K562 (cell line): ENCODE measurements around the gene EVI5L. TPM values are rescaled to one million over a fixed set of nuclear protein-coding genes. Genes with fewer than 3 reads are reported as not detected.

Experiments
- MBD2 ChIP-seq: sonication (generic); IDR thresholded peaks from 2 replicates; pipeline ENCODE4 v1.6.1; 2016; ENCODE audit warnings: low read depth, borderline replicate concordance
- TAF15 ChIP-seq: fragments of 200-400 bp; formaldehyde crosslinking; IDR thresholded peaks from 2 replicates; pipeline ENCODE4 v1.6.1; 2017; ENCODE audit warnings: mild to moderate bottlenecking, low read depth, low read length, moderate library complexity
- polyA plus RNA-seq, 8 experiments: library from polyadenylated mRNA; depleted of rRNA in 4 of 8; stranded (reverse) in 5 of 8; unstranded in 3 of 8; fragments of >200 nt; fragmentation: Nextera tagmentation in 2 of 8; fragmentation: Illumina TruSeq in 1 of 8; extraction: Ambion mirVana in 2 of 8; extraction: Trizol in 1 of 8; gene quantifications; 2 replicates each; pipeline versions ENCODE4 v1.2.1 to v1.2.3, GENCODE V29; 2011 to 2014; ENCODE audit warnings: inconsistent platforms in 1 of 8, missing spikeins in 1 of 8
- total RNA-seq, 7 experiments: library from RNA; depleted of rRNA in 6 of 7; stranded (reverse); fragments of >200 nt in 6 of 7; fragmentation: Illumina TruSeq in 2 of 7; extraction: Trizol in 2 of 7; gene quantifications; 2 replicates each; pipeline versions ENCODE4 v1.2.1 to v1.2.3, GENCODE V29; 2011 to 2021; ENCODE audit warnings: low replicate concordance in 1 of 7
- TF ChIP-seq, protein P1 (sequence below): fragments of 450-650 bp; IDR thresholded peaks from 2 replicates; pipeline ENCODE4 v1.6.1; 2017; ENCODE audit warnings: antibody characterized with exemption
- TF ChIP-seq, protein P2 (sequence below): sonication (generic); formaldehyde crosslinking; IDR thresholded peaks from 2 replicates; pipeline ENCODE4 v1.8.0; 2022; ENCODE audit warnings: mild to moderate bottlenecking, missing genetic modification reagents
- TF ChIP-seq, protein P3 (sequence below): IDR thresholded peaks from 2 replicates; pipeline ENCODE4 v1.6.1; 2011; ENCODE audit warnings: borderline replicate concordance, low read depth, mild to moderate bottlenecking, moderate library complexity, low read length; ENCODE audit not compliant: insufficient read depth, poor library complexity, severe bottlenecking
- TF ChIP-seq, protein P4 (sequence below): fragments of 250-450 bp; sonication (Bioruptor Pico); IDR thresholded peaks from 2 replicates; pipeline ENCODE4 v1.4.0; 2020; ENCODE audit warnings: mild to moderate bottlenecking
- TF ChIP-seq, protein P5 (sequence below): sonication (generic); formaldehyde crosslinking; IDR thresholded peaks from 2 replicates; pipeline ENCODE4 v1.8.1; 2022; ENCODE audit warnings: missing genetic modification reagents

Gene EVI5L
- total and polyA plus RNA-seq, 9 of the 15 experiments (the other 6 are each of a cell fraction or from before 2014, with no cell fraction given): 0.69 to 1.8 (median 1.2) TPM; not detected in 2

DNA sequence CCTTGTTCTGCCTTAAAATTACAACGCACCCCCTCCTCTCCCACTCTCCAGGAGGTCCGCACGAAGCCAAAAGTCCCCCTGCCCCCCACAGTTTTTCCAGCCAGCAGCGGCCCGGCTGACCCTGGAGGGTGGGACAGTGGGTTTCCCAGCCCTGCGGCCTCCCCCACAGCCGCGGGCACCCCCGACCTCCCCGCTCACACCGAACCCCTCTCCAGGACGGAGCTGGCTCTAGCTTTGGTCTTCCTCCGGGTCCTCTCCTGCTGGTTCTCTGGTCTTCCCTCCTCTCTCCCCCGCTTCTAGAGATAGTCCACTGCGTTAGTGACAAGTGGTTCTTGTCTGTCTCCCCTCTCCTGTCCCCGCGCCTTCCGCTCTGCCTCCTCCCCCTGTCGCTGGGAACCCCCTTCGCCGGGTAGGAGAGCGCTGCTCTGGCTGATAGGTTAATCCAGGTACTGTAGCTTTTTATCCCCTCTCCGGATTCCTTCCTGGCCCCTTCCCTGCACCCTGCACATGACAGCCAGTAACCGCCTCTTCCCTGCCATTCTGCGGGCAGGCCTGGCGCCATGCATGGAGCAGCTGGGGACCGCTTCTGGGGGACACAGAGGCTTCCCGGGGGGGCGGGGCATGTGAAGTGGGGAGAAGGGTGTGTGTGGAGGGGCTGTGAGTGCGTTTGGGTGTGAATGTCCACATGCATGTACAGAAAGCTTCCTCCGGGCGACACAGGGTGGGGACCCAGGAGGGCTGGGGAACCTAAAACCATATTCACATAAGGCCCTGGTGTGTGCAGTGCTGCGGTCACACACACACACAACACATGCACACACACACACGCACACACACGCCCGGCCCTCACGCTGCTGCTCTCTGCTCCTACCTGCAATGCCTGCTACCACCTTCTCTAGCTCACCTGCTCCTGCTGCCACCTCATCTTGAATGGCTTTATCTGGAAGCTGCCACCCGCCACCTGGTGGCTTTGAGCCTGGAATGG, 27.0 kb downstream of the EVI5L start (continued):
- TF ChIP-seq, protein P1, sequence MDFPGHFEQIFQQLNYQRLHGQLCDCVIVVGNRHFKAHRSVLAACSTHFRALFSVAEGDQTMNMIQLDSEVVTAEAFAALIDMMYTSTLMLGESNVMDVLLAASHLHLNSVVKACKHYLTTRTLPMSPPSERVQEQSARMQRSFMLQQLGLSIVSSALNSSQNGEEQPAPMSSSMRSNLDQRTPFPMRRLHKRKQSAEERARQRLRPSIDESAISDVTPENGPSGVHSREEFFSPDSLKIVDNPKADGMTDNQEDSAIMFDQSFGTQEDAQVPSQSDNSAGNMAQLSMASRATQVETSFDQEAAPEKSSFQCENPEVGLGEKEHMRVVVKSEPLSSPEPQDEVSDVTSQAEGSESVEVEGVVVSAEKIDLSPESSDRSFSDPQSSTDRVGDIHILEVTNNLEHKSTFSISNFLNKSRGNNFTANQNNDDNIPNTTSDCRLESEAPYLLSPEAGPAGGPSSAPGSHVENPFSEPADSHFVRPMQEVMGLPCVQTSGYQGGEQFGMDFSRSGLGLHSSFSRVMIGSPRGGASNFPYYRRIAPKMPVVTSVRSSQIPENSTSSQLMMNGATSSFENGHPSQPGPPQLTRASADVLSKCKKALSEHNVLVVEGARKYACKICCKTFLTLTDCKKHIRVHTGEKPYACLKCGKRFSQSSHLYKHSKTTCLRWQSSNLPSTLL: 0 out of 2 replicates have a peak, but pooled peaks have one; percentile 55
- TF ChIP-seq TAF15: no peak
- TF ChIP-seq, protein P2, sequence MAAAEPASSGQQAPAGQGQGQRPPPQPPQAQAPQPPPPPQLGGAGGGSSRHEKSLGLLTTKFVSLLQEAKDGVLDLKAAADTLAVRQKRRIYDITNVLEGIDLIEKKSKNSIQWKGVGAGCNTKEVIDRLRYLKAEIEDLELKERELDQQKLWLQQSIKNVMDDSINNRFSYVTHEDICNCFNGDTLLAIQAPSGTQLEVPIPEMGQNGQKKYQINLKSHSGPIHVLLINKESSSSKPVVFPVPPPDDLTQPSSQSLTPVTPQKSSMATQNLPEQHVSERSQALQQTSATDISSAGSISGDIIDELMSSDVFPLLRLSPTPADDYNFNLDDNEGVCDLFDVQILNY (CRISPR knock-in tag): no peak
- TF ChIP-seq MBD2: no peak
- TF ChIP-seq, protein P3, sequence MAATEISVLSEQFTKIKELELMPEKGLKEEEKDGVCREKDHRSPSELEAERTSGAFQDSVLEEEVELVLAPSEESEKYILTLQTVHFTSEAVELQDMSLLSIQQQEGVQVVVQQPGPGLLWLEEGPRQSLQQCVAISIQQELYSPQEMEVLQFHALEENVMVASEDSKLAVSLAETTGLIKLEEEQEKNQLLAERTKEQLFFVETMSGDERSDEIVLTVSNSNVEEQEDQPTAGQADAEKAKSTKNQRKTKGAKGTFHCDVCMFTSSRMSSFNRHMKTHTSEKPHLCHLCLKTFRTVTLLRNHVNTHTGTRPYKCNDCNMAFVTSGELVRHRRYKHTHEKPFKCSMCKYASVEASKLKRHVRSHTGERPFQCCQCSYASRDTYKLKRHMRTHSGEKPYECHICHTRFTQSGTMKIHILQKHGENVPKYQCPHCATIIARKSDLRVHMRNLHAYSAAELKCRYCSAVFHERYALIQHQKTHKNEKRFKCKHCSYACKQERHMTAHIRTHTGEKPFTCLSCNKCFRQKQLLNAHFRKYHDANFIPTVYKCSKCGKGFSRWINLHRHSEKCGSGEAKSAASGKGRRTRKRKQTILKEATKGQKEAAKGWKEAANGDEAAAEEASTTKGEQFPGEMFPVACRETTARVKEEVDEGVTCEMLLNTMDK: no peak
- TF ChIP-seq, protein P4, sequence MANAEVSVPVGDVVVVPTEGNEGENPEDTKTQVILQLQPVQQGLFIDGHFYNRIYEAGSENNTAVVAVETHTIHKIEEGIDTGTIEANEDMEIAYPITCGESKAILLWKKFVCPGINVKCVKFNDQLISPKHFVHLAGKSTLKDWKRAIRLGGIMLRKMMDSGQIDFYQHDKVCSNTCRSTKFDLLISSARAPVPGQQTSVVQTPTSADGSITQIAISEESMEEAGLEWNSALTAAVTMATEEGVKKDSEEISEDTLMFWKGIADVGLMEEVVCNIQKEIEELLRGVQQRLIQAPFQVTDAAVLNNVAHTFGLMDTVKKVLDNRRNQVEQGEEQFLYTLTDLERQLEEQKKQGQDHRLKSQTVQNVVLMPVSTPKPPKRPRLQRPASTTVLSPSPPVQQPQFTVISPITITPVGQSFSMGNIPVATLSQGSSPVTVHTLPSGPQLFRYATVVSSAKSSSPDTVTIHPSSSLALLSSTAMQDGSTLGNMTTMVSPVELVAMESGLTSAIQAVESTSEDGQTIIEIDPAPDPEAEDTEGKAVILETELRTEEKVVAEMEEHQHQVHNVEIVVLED (CRISPR knock-in tag): no peak
- TF ChIP-seq, protein P5, sequence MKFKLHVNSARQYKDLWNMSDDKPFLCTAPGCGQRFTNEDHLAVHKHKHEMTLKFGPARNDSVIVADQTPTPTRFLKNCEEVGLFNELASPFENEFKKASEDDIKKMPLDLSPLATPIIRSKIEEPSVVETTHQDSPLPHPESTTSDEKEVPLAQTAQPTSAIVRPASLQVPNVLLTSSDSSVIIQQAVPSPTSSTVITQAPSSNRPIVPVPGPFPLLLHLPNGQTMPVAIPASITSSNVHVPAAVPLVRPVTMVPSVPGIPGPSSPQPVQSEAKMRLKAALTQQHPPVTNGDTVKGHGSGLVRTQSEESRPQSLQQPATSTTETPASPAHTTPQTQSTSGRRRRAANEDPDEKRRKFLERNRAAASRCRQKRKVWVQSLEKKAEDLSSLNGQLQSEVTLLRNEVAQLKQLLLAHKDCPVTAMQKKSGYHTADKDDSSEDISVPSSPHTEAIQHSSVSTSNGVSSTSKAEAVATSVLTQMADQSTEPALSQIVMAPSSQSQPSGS: no peak
